ENCODE measurements around the gene ZNF185. TPM values are rescaled to one million over a fixed set of nuclear protein-coding genes. Genes with fewer than 3 reads are reported as not detected.
"Not testable (repeated sequence)": the region's sequence is repeated elsewhere in the genome, so short reads cannot be mapped to it uniquely, and the experiment has no call there.

Gene ZNF185
- total RNA-seq, 1 donor from 2014 or later = 25.3 TPM

DNA sequence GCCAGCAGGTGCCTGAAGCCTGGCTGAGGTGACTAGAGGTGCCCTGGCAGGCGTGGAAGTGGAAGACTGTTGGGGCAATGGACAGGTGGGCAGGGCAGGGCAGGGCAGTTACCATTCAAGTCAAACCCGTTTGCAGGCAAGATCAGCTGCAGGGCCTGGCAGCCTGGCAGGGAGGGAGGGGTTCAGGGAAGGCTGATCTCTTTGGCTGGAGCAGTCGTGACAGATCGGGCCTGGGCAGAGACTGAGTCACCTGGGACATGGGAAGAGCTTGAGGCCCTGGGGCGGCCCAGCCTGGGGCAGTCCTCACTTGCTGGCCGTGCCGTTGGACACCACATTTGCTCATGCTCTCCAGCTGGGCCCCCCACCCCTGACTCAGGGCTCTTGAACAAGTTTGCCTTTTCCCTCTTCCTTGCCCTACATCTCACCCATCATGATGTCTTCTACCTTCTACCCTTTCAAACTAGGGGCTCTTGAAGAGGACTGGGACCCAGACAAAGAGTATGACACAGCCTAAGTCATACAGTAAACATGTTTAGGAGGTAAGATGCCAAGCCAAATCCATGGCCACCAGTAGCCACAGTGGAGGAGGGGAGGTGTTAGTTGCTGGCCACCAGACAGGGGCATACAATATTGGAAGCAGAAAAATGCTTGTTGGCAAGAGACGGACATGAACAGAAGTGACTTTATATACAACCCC is 2.0 kb upstream of the ZNF185 start:
- no peak for DNase-seq (ENCODE audit: low spot score)

DNA sequence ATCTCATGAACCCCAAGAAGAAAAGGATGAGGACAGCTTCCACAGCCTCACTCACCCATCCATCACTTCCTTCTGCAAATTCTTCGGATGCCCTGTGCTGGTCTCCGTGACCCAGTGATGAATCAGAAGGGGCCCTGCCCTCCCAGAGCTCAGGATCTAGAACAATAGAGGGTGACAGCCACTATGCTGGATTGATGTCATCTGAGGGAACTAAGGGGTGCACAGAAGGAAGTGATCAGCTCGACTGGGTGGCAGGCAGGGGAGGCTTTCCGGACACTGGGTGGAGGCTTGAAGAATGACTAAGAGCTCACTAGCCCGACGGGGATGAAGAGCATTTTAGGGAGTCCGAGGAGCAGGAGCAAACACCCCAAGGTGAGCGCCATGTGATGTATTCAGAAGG is 1.4 kb upstream of the ZNF185 start:
- no peak for DNase-seq (ENCODE audit: low spot score)

DNA sequence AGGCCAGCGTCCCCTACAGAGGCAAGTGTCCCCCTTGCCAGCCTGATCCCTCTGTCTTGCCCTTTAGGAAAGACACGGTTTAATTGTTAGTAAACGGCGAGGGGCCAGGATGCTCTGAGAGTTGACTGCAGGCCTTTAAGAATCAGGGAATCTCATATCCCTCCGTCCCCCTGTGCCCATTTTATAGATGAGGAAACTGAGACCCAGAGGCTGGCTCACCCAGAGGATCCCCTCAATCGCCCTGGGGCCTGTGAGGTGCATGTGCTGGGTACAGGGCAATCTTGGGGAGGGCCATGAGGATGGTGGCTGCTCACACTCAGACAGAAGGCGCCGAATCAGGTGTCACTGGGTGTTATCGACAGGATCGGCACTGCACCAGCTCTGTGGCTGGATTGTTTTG is 575 bp downstream of the ZNF185 start:
- no peak for DNase-seq (ENCODE audit: low spot score)

DNA sequence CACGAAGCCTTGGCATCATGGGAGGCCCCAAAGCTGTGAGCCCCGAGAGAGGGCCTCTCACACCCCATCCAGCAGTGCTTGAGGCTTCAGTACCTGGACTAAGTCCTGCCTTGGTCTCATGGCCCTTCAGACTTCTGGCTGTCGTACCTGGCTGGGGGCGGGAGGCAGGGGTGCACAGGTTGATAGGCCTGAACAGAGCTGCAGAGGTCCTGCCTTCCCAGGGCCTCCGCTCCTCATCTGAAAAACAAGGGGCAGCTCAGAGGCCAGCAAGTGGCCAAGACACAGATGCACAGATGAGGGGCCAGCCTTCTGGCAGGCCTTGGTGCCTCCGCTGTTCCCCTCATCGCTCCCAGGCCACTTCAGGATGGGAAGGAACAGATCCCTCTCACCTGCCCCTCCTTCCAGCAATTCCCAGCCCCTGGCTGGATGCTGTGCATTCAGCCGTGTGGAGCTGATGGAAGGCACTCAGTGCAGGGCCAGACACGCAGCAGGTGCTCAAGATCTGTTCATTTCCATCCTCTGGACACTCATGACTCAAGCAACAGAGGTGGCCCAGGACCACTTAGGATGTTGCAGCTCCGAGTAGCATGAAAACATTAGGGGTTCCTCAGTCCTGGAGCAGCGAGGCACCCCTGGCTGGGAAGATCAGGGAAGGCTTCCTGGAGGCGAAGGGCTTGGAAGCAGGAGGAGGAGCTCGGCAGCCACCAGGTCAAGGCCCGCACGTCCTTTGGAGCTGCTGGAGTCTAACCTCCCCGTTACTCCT is 1.4 kb downstream of the ZNF185 start:
- no peak for DNase-seq (ENCODE audit: low spot score)

DNA sequence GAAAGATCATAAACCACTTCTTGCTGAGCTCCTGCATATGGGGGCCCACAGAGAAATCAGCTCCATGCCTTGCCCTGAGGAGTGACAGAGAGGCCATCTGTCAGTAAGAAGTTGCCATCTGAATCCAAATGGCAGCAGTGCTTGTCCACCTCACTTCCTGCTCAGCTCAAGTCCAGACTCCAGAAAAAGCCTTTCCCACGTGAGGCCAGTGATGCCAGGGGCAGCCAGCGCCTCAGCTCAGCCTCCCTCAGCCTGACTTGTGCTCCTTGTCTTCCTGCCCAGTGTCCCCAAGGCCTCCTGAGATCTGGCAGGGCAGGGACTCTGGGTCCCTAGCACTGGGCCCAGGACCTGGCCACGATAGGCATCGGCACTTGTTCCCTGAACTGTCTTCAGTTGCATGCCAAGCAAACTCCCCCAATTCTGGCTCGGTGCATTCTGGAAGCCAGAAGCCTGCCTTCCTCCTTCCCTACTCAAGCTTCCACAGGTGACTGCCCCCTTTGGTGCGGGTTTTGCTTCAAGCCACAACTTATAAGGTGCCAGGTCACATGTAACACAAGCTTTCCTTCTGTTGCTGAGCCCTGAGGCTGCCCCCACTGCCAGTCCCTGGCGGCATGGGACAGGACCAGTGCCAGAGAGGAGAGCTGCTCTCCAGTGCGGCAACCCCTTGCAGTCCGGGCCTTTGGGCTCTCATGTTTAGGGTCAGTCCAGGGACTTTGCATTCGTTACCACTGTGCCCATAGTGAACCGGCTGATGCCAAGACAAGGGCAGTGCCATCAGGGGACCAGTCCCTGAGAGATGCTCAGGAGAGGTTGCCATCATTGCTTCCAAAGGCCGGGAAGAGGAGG is 2.2 kb downstream of the ZNF185 start:
- no peak for DNase-seq (ENCODE audit: low spot score)

DNA sequence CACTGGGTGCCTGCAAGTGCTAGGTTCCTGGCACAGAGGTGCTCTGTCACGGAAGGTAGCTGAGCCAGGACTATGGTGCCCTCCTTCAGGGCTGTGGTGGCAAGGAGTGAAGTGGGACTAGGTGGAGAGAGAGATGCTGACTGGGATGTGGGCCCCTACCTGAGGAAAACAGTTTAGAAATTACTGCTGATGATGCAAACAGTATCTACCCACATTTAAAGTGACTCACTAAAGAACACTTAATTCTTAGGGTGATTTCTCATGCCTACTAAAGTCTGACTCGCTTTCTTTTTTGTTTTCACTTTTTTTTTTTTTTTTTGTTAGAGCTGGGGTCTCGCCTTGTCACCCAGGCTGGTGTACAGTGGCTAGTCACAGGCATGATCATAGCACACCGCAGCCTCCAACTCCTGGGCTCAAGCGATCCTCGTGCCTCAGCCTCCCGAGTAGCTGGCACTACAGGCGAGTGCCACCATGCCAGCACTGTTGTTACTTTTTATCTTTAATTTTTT is 3.1 kb downstream of the ZNF185 start:
- no peak for DNase-seq (ENCODE audit: low spot score)

DNA sequence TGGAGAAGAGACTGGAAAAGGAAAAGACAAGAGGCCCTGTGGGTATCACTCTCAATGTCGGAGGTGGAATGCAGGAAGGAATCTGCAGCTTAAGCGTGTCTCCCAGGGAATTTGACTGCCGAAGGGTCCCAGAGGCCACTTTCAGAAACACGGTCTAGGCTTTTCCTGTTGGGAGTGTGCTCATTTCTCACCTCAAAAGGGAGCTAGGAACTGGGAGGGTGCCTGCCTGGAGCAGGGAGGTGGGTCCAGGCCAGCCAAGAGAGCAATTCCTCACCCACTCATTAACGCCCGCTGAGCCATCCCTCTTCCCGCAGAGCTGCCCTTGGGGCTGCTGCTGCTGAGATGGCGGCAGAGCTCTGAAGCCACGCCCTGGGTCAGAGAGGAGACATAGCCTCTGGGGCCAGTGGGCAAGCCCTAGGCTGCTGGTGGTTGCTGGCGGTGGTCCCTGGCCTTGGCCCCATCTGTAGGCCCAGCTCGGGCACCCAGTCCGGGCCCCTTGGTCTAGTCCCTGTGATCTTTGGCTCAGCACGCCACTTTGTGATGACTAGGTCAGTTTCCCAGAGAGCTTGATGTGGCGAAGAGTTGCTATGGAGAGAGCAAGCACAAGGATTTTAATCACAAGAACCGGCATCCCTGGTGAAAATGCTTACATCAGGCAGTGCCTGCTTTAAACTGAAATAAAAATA is 4.1 kb downstream of the ZNF185 start:
- no peak for DNase-seq (ENCODE audit: low spot score)

DNA sequence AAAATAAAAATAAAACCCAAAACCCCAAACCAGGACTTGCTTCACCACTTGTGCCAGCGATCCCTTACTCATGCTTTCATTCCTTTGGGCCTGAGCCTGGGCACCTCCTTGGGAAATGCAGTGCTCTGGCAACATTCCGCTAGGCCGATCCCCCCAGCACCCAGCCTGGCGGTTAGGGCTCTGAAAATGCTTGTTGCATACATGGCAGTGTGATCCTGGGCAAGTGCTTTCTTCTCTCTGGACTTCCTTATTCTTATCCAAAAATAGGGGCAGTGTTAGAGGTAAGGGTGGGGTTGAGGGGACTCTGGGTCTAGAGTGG is 4.6 kb downstream of the ZNF185 start:
- no peak for DNase-seq (ENCODE audit: low spot score)

DNA sequence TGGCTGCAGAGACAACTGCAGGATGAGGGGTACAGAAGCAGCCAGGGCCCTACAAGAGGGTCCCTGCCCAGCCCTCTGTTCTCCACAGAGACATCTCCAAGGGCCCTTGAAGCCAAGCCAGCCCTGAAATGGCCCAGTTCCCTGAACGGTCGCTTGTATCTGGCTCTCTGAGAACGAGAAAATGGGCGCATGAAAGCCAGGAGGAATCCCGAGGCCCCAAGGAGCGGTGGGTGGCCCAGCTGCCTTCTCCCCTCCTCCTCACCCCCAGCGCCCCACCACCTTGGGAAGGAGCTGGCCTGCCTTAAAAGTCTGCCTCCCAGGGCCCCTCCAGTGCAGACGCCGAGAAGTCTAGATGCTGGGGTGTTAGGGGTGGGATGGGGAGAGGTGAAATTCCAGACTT is 5.7 kb downstream of the ZNF185 start:
- DNase-seq (ENCODE audit: low spot score) = no peak

DNA sequence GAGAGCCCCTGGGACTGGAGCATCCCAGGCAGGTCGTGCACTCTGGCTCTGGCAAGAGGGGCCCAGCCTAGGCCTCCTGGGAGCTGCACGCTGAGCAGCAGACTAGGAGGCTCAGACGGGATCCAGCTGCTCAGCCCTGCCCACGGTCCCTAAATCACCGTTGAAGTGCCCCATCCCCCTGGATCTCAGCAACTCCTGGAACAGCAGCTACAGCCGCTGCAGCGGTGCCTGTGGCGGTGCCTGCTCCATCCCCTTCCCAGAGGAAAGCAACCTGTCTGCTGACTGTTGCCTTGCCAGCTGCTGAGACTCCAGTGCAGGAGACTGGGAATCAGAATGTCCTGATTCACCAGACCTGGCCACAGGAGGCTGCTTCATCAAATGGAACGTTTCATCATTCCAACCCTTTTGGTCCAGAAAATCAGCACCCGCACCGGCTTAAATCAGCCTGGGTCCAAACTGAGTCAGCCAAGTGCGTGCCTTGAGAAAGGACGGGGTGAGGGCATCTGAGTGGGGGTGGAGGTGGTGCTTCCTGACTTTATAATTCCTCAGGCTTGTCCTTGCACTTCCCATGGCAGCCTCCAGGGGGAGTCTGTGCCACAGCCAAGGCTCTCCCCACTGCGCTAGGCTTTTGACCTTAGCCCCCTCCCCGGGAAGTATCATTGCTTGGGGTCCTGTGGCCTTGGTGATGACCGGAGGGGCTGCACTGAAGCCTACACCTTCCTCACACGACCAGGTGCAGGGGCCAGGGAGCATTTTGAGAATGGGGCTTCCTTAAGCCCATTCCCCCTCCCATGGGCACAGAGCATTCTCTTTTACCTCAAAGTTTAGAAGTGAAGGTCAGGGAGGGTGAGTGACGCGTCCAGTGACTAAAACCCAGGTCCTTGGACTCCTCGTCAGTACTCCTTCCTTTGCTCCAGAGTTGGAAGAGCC is 6.5 kb downstream of the ZNF185 start:
- peak; percentile 55 for DNase-seq (ENCODE audit: low spot score)

DNA sequence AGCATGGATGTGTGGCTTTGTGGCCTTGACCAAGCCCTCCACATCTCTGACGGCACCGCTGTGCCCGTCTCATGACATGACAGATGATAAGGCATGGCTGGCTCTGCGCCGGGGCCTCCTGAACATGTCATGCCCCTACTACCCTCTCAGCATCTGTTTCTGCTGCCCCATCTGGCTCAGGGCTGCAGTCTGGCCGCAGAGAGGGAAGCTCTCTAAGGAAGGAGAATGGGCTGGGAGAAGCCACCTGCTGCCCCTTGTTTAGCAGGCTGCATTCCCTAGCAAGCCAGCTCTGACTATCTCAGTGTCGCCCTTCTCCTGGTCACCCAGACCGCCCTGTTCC is 7.2 kb downstream of the ZNF185 start:
- no peak for DNase-seq (ENCODE audit: low spot score)

DNA sequence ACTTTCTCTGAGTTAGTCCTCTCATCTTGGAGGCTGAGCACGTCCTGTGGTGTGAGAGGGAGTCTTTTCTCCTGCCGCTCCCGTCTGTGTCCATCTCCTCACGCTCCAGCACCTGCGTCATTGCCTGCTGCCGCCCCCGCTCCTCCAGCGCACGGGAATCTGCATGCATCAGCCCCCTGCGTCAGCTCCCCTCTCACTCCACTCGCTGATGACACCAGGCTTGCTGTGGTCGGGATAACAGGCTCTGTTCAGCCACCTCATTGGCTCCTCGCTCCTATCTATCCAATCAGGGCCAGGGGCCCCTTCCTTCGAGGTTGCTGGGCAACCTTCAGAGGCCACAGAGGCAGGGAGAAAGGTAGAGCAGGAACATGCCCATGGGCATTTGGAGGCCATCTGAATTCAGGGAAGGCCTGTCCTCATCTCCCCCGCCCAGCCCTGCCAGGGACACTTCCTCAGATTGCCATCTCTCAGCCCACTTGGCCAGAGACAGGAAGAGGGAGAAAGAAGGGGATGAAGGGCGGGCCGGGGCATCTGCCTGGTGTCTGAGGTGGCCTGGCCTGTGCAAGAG is 9.3 kb downstream of the ZNF185 start:
- DNase-seq (ENCODE audit: low spot score) = peak; percentile 56

DNA sequence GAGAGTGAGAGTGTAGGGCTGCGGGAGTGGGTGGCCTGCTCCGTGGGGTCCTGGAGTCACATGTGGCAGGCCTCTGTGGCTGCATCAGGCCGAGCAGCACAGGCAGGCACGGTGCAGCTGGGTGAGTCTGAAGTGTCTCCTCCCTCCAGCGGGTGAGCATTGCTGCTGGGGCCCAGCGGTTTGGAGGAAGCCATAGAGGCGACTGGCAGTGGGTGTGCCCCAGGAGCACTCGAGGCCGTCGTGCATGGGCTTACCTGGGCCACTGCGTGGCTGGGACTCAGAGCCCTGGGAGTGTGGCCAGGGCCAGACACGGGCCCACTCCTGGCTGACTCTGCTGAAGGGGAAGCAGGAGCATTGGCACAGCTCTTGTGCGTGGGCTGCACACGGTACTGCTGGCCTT is 10.6 kb downstream of the ZNF185 start:
- no peak for DNase-seq (ENCODE audit: low spot score)

DNA sequence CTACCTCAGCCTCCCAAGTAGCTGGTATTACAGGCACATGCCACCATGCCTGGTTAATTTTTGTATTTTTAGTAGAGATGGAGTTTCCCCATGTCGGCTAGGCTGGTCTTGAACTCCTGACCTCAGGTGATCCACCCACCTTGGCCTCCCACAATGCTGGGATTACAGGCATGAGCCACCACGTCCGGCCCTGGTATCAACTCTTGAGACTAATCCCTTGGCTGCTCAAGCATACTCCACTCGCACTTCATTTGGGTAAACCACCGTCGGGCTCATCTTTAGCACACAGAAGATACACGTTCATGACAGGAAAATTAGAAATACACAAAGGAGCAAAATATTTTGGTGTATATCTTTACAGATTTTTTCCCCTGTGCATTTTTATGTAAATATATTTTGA is 12.2 kb downstream of the ZNF185 start:
- DNase-seq (ENCODE audit: low spot score) = not testable (repeated sequence)

DNA sequence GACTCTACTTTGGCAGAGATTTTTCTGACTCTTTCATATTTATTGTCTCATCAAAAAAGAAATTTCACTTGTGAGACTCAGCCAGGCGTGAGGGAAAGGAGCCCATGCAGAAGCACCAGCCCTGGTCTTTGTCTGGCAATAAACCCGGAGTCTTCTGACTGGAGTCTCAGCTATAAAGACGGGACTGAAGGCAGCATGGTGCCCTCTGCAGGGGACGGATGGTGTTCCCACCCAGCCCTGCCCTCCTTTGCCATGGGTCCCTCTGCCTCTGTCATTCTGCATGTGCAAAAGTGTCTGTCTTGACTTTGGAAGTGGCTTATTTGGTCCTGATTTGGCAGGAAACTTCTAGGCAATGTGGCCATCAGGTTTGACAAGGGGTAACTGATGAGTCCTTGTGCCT is 14.2 kb downstream of the ZNF185 start:
- no peak for DNase-seq (ENCODE audit: low spot score)

DNA sequence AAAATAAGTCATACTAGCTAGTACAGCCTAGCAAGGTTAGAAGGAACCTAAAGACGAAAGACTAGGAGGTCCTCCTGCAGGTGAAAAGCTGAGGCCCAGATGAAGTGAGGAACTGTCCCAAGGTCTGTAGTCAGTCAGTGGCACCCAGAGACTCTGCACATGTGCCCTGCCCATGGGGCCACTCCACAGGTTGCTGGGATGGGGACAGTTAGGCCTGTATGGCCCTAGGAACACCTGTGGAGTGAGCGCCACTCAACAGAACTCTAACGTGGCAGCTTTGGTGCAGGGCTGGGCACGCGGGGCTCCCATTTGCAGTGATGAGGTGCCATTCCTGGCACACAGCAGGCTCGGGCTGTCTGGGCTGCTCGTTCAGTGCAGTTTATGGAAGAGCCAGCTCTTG is 14.8 kb downstream of the ZNF185 start:
- no peak for DNase-seq (ENCODE audit: low spot score)

DNA sequence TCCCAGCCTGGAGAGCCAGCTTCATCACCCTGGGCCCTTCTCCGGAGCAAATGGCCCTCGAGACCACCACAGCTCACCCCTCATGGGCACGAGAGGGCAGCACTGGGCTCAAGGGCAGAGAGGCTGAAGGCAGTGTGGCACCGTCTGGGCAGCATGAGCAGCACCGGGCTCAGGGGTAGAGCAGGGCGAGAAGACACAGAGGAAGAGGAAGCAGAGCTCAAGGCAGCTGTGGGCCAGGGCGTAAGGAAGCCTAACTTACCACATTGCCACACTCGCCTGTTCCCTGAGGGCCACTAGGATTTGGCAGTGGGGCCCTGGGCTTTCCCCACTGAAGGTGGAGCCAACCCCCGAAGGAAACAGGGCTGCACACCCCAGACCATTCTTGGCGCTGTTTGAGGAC is 15.5 kb downstream of the ZNF185 start:
- DNase-seq (ENCODE audit: low spot score) = no peak

DNA sequence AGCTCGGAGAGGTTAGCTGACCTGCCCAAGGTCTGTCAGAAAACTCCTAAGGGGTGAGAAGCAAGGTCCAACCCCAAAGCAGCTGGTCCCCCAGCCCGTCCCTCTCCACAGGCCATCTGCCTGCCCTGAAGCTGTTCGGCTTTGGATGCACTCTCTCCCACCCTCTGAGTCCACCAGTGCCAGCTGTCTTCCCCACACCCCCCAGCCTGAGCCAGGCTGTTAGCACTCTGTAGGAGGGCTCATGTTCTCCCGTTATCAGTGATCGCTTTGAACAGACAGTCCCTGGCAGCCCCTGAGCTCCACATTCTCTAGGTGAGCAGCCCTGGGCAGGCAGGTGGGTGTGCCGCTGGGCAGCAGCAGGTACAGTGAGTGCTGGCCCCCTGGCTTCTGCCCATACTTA is 16.0 kb downstream of the ZNF185 start:
- no peak for DNase-seq (ENCODE audit: low spot score)

DNA sequence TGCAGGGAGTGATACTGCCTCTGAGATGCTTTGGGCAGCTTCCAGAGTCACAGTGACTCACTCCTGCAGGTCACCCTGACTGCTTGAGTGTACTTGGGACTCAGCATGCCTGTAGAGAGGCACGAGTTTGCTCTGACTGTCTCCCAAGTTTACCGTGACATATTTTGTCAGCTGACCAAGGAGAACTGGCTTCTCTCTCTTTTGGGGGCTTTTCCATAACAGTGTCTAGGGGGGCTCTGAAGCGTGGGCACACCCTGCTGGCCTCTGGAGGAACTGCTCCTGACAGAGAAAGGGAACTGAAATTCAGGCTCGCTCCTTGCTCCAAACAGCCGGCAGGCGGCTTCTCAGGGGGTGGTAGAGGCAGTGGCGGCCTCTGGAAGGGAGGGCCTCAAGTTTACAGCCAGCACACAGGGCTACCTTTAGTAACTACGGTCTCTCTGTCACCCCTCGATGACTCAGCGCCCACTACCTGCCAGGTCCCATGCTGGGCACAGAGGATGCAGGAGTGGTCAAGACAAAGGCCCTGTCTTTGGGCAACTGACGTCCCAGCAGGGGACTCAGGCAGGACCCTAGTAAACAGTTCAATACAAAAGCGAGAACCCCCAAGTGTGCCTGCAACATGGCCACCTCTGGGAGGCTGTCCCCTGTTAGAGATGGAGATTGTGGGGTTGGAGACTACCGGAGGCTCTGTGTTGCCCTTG is 17.8 kb downstream of the ZNF185 start:
- no peak for DNase-seq (ENCODE audit: low spot score)
